HG02870 (cell line): Measurements from ENCODE around the gene DTNB.

ENCODE experiments used
- ATAC-seq: cut with Tn5 transposase; IDR thresholded peaks from one replicate; pipeline ENCODE4 v1.9.1; 2021; ENCODE audit warnings: mild to moderate bottlenecking, moderate library complexity; ENCODE audit not compliant: unreplicated experiment

The DTNB gene

GRCh38 chr2:25400576-25401216 lies 272.7 kb downstream of the DTNB start:
- ATAC-seq, result no peak

DNA sequence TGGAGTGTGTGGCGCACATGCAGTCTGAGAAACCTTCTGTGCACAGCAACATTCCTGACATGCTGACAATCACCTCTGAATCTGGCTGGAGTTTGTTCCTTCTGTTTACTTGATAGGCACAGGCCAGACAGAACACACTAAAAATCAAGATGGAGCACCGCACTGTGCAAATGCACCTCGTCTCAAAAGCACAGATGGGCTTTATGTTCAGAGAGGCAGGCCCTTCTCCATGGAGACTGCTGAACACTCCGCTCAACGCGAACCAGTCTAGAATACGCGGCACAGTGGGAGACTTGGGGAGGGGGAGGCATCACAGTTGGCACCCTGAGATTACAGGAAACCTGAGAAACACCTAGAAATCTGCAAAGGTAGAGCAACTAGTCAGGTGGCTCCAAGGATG lies 273.2 kb downstream of the DTNB start:
- ATAC-seq, result no peak

DNA sequence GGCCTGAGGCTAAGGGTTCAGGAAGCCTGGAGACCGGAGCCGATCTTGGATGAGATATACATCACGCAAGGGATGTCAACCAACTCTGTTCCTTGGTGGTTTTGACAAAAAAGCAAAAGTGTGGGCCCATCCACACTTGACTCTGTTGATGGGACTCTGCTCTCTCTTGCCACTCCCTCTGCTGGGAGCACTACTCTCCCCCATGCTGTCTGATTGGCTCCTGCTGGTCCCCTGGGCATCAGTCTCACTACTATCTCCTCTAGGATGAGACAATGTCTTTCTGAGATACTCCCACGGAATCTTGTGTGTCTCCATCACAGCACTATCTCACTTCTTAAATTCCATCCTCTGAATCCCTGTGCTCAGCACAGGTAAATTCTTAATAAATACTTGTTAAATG lies 274.8 kb downstream of the DTNB start:
- ATAC-seq, result no peak

DNA sequence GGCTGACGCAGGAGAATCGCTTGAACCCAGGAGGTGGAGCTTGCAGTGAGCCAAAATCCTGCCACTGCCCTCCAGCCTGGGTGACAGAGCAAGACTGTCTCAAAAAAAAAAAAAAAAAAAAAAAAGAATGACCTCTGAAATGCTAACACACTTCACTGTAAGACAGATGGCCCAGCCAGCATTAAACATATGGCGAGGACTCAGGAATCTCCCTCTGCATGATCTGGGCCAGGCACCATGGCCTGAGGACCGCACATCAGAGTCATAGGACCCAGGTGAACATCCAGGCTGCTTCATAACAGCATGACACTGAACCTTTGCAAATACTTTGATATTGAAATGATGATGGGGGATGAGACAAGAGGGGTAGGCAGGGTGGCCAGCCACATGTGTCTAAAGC lies 275.6 kb downstream of the DTNB start:
- no peak for ATAC-seq

DNA sequence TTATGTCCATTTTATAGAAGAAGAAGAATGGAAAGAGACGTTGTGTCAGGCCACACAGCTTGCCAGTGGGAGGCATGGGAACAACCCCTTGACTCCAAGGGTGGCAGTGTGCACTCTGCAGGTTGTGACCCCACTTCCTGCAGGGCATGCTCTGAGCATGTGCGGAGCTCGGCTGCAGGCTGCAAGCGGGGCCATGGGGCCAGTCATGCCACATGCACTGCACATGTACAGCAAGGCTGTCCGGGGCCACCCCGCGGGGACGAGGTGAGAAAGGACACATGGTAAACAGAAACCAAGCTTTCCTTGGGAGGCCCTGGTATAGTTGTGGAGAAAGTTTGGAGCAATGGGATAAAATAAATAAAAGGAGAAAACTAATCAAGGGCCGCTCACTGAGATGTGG lies 284.2 kb downstream of the DTNB start:
- ATAC-seq, result no peak

- ATAC-seq, result no peak
Measured at GRCh38 chr2:25388491-25388890, 284.9 kb downstream of the DTNB start.

DNA sequence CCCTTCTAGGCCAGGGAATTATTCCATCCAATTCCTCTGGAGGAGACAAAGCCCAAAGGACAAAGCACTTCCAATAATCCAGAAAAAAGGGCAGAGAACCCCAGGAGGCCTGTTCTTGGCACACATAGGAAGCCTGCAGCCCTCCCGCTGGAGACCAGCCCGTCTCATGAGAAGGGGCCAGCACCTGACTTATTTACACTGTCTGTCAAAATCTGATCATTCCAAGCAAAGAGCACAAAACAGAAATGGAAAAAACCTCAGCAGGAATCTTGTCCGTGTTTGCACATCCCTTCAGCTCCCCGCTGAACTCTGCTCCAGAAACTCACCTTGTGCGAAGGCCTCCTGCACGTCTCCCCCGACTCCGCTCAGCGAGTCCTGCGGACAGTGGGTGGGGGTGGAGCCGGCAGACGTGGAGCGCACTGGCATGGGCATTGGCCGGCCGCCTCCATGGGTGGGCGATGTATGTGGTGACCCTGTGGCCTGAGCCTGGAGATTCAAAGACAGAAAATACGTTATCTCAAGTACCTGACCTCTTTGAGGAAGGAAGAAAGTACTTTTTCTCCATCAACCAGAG lies 285.4 kb downstream of the DTNB start:
- no peak for ATAC-seq

- ATAC-seq, result no peak
Measured at GRCh38 chr2:25386971-25387875, 286.2 kb downstream of the DTNB start.

GRCh38 chr2:25385910-25386309 lies 287.5 kb downstream of the DTNB start:
- no peak for ATAC-seq

DNA sequence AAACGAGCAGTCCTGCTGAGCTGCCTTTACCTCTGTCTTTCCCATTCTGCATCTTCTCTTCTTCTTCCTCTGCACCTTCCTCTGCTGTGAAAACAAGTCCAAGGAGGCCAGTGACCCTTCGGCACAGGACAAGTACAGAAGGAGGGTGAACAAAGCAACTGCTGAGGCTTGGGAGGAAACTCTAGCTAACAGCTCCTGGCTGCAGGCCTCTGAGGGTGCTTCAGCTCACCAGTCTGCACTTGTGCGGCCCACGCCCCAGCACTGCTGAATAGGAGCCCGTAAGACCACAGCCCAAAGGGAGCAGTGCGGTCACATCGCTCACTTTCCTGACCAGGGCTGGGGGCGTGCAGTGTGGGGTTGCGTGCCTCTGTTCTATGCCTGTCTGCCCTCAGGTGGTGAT lies 289.6 kb downstream of the DTNB start:
- ATAC-seq, result no peak

DNA sequence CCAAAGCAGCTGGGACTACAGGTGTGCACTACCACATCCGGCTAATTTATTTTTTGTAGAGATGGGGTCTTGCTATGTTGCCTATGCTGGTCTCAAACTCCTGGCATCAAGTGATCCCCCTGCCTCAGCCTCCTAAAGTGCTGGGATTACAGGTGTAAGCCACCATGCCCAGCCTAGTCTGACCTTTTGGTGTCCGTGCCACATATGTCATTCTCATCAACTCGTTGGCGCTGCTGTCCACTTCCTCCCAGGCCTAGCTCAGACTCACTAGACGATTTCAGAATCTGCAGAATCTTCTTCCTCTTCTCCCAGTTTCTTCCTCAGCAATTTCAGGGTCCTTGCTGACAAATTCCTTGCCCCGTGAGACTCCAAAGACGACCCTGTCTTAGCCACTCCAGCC lies 291.9 kb downstream of the DTNB start:
- no peak for ATAC-seq

GRCh38 chr2:25380586-25381375 lies 292.6 kb downstream of the DTNB start:
- no peak for ATAC-seq

DNA sequence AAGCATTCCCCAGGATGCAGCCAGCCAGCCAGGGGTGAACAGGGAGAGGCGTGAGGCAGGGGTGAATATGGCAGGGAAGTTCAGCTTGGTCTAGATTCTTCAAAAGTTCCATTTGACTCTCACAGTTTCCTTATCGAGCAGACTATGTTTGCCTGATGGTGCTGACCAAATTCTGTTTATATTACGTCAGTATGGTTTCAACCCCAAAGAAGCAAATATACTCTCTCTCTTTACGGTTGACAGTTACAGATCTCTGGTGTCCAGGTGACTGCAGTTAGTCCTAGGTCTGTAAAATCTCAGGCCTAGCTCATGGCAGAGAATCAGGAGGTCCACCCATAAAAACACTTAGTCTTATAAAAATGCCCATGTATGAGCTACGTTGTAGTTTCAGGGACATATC lies 293.4 kb downstream of the DTNB start:
- ATAC-seq, result no peak

DNA sequence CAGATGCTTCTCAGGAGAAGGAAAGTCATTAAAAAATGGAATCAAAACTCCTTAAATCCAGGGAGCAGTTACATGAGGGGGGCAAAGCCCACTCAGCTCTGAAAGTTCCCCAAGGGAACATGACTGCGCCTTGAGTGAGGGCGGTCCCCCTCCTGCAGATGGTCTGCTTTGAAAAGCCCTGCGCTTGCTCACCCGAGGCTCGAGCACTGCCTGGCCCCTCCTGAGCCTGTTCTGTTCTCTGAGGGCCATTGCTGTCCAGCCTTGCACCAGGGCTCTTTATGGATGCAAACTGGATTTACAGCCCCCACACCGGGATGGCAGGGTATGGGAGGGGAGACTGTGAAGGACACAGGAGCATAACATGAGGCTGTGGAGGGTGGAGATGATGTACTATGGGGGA lies 293.8 kb downstream of the DTNB start:
- no peak for ATAC-seq

GRCh38 chr2:25378731-25379490 lies 294.5 kb downstream of the DTNB start:
- ATAC-seq, result no peak

- no peak for ATAC-seq
Measured at GRCh38 chr2:25377822-25378421, 295.5 kb downstream of the DTNB start.

DNA sequence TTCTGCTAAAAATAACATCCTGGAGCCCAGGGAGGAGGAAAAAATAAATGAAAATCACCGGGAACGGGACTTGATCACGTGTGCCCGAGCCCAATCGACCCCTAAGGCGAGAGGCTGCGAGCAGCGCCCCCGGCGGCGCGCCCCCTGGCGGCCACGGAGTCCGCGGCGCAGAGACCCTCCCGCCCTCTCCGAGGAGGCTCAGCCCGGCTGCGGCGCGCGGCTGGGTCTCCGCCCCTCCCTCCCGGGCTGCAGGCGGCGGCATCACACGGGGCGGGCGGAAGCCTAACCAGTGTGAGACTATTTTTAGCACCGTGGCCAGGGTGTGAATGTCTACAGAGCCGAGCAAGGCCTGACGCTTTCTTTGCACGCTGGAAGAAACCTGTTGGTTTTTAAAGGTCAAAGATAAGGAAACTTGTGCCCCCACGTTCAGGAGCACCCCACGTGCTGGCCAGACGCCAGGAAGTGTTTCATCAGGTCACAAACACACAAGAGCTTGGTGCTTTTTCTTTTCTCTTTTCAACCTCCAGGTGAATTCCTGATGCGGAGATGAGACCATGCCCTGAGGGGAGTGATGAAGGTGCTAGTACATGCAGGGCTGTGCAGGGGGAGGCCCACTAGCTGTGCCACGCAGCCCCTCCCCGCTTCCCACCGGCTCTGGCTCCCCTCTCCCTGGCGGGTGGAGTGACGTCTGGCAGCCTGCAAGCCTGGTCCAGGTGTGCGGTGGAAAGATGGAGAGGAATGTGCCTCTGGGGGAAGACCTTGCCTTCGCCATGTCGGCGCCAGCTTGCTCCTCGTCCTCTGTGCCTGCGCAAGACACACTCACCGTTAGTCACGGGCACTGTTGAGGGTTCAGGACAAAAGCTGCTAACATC lies 296.4 kb downstream of the DTNB start:
- peak; percentile 87 for ATAC-seq

- ATAC-seq, result no peak
Measured at GRCh38 chr2:25375989-25376545, 297.3 kb downstream of the DTNB start.
